ENCODE results near the gene C1orf94.

C1orf94 gene

GRCh38 chr1:34129630-34130029 lies 47.1 kb upstream of the C1orf94 start:
- Histone ChIP-seq H3K4me3 (replicated peaks; ENCODE audit: insufficient read depth, low read length) (no peak overlapping the region), H3K27me3 (ENCODE audit: insufficient read depth, poor library complexity, severe bottlenecking) (no peaks in the 10 kb centered on the region), H3K27ac (replicated peaks) (no peak overlapping the region)
- DNase-seq (ENCODE audit: low read depth in 1 of 2, low spot score in 1 of 2), result no peak
- TF ChIP-seq REST (IDR thresholded peaks at IDR 0.05; ENCODE audit: insufficient replicate concordance, low read depth) (no peak), GABPA (IDR thresholded peaks at IDR 0.05; ENCODE audit: low read depth) (no peak), CTCF (IDR thresholded peaks at IDR 0.05; ENCODE audit: insufficient read depth, low read length) (no peak), SPI1 (IDR thresholded peaks at IDR 0.05; ENCODE audit: borderline replicate concordance, low read depth) (no peak), POLR2AphosphoS5 (IDR thresholded peaks at IDR 0.05; ENCODE audit: low read depth) (no peak)

- Histone ChIP-seq H3K27me3 (ENCODE audit: insufficient read depth, poor library complexity, severe bottlenecking) (no peaks in the 10 kb centered on the region), H3K27ac (replicated peaks) (no peak overlapping the region), H3K4me3 (replicated peaks; ENCODE audit: insufficient read depth, low read length) (no peak overlapping the region)
- DNase-seq (ENCODE audit: low read depth in 1 of 2, low spot score in 1 of 2), result no peak
- TF ChIP-seq SPI1 (IDR thresholded peaks at IDR 0.05; ENCODE audit: borderline replicate concordance, low read depth), result no peak
- TF ChIP-seq GABPA (IDR thresholded peaks at IDR 0.05; ENCODE audit: low read depth), result no peak
- no peak for TF ChIP-seq CTCF (IDR thresholded peaks at IDR 0.05; ENCODE audit: insufficient read depth, low read length)
- TF ChIP-seq REST (IDR thresholded peaks at IDR 0.05; ENCODE audit: insufficient replicate concordance, low read depth), result no peak
- no peak for TF ChIP-seq POLR2AphosphoS5 (IDR thresholded peaks at IDR 0.05; ENCODE audit: low read depth)
Observed at GRCh38 chr1:34130306-34130705, 46.4 kb upstream of the C1orf94 start.

- TF ChIP-seq POLR2AphosphoS5 (IDR thresholded peaks at IDR 0.05; ENCODE audit: low read depth), result no peak
- no peak for TF ChIP-seq CTCF (IDR thresholded peaks at IDR 0.05; ENCODE audit: insufficient read depth, low read length)
- no peak overlapping the region for H3K4me3 ChIP-seq (replicated peaks; ENCODE audit: insufficient read depth, low read length)
- DNase-seq (ENCODE audit: low read depth in 1 of 2, low spot score in 1 of 2), result no peak
- H3K27me3 ChIP-seq (ENCODE audit: insufficient read depth, poor library complexity, severe bottlenecking), result no peaks in the 10 kb centered on the region
- no peak overlapping the region for H3K27ac ChIP-seq (replicated peaks)
Observed at GRCh38 chr1:34131396-34132160, 45.1 kb upstream of the C1orf94 start.

GRCh38 chr1:34132161-34132420 lies 44.6 kb upstream of the C1orf94 start:
- Histone ChIP-seq H3K27me3 (ENCODE audit: insufficient read depth, poor library complexity, severe bottlenecking) (no peaks in the 10 kb centered on the region), H3K4me3 (replicated peaks; ENCODE audit: insufficient read depth, low read length) (no peak overlapping the region), H3K27ac (replicated peaks) (no peak overlapping the region)
- TF ChIP-seq CTCF (IDR thresholded peaks at IDR 0.05; ENCODE audit: insufficient read depth, low read length) (no peak), REST (IDR thresholded peaks at IDR 0.05; ENCODE audit: insufficient replicate concordance, low read depth) (no peak), GABPA (IDR thresholded peaks at IDR 0.05; ENCODE audit: low read depth) (no peak), SPI1 (IDR thresholded peaks at IDR 0.05; ENCODE audit: borderline replicate concordance, low read depth) (no peak), POLR2AphosphoS5 (IDR thresholded peaks at IDR 0.05; ENCODE audit: low read depth) (no peak)
- no peak for DNase-seq (ENCODE audit: low read depth in 1 of 2, low spot score in 1 of 2)

Data from HL-60 (cell line).